HG03025 (cell line): ENCODE data around the gene HOXB2.

Source experiments
- ATAC-seq: cut with Tn5 transposase; IDR thresholded peaks from one replicate; pipeline ENCODE4 v1.9.1; 2021; ENCODE audit warnings: mild to moderate bottlenecking, moderate library complexity; ENCODE audit not compliant: unreplicated experiment, low FRiP score

HOXB2 gene

DNA sequence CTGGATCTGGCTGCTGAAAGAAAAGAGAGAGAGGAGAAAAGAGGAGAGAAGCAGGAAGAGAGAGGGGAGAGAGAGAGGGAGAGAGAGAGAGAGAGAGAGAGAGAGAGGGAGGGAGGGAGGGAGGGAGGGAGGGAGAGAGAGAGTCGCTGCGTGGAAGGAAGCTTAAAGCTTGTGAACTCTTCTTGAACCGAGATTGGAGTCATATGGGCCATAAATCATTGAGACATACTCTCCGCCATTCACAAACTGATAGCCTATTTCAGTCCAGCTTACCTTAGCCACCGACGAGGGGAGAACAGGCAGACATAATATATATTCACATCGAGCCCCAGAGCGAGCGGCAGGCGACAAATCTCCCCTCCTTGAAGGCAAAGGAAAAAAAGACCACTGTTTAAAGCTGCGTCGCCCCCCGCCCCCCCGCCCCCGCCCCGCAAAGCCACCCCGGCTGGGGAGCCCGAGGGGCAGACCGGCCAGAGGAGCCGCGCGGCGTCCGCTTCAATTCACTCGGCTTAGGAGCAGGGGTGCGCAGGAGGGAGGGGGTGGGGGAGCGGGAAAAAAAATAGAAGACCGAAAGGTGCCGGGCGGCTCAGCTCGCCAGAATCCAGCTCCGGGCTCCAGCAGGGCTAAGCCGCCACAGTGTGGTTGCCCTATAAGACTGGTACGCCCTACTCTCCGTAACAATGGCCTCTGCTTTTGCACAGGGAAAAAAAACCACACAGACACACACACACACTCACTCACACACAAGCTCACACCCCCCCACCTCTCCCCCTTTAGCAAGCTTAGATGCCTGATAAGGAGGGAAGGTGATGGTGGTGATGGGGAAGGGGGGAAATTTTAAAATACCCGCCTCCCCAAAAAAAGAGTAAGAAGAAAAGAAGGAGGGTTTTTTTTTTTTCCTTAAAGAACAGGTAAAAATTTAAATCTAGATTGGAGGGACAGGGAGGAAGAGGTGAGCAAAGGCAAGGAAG lies 10.6 kb upstream of the HOXB2 start:
- ATAC-seq = no peak

DNA sequence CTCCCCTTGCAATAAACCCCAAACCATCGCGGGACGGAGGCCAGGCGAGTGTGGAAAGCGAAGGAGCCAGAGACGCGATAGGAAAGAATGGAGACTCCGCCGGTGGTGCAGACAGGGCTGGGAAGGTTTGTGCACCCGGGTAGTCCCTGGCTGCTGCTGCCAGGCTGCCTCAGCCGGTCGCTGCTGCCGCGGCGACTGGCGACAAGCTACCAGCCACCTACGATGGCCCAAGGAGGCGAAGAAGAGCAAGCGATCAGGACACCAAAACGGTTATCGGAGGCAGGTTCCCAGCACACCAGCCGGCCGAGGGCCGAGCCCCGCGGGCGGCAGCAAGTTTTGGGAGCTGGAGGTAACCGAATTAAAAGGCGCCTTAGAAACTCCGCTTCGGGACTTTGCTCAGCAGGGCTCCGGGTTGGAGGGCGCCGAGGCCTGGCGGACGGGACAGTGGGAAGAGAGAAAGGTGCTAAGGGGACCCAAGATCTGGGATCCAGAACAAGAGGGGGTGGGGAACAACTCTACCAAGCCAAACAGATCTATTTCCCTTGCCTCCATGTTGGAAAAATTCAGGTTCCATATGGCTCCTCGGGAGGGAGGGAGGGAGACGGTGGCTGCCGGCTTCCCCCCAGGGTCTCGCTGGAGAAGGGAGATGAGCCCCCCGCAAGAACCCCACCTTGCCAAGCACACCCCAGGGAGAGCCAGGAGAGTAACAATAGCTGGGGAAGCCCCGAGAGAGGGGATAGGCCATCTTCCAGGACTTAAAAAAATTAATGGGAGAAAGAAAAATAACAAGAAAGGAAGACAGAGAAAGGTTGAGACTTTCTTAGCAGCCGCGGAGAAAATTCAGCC lies 9.7 kb upstream of the HOXB2 start:
- ATAC-seq = no peak

DNA sequence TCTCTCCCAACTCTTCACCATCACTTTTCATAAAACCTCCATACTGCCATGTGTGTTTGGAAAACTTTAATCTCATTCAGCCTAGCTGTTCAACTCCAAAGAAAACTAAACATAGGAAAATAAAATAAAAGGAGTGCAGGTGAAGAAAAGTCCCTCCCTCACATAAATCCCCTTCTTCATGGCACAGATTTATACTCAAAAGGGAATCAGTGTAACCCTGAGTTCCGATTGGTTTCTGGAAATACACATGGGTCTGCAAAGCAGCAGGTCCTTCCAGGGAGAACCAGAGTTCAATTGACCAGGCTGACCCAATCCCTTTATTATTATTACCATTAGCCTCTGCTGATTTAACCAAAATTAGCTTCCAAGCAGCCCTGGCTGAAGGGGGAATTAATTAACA lies 8.9 kb upstream of the HOXB2 start:
- no peak for ATAC-seq

DNA sequence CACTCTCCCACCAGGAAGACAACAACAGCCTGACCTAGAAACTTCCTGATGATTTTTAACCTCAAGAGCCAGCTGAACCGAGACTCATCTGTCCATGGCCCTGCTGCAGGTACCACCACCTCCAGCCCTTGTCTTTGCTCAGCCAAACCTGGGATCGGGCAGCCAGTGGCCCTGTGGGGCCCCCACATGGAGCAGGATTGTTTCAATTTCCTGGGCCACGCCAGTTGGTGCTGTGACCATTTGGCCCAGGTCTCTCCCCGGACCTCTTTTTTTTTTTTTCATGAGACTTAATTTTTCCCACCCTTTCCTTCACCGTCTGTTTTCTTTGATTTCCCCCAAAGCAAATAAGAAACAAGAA lies 8.3 kb upstream of the HOXB2 start:
- no peak for ATAC-seq

GRCh38 chr17:48552466-48553189 lies 7.7 kb upstream of the HOXB2 start:
- ATAC-seq = no peak

- ATAC-seq = no peak
These were observed 6.9 kb upstream of the HOXB2 start for GRCh38 chr17:48551596-48552465.

DNA sequence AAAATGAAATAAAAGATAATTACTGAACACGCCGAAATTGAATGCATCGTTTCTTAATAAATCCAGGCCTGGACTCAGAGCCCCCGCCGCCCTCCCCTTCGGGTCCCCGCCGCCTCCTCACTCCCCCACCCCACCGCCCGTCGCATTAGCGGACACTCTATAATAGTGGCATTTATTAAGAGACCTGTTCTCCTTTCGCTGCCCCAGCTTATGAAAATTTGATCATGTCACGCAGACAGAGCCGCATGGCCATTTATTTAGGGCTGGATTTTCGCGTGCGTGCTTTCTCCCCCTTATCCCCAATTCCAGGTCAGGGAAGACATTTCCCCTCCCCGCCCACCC lies 6.3 kb upstream of the HOXB2 start:
- ATAC-seq = no peak

- ATAC-seq = no peak
These were observed 5.7 kb upstream of the HOXB2 start for GRCh38 chr17:48550502-48551213.

DNA sequence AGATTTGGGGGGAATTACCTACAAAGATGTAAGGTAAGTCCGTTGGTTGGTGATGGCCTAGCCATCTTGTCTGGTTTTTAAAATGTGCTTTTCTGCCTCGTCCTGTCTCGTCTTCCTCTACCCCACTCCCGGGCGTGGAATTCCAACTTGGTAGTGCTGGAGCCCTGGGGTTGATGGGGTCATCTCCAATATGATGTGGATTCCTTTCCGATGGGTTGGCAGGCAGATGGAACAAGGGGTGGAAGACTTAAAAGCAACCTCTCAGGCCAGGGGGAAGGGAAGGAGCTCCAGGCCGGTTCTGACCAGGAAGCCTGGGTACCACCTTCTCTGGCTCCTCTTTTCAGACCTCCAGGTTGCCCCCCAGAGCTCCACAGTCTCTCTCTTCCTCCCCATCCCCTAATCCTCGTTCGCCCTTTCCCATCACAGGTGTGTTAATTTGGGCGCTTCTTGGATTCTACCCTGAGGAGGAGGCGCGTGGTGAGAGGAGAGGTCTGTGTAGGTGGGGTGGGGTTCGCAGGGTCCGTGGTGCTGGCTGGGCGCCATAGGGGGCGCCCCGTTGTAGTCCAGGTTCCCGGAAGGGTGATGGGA lies 5.1 kb upstream of the HOXB2 start:
- ATAC-seq = no peak

DNA sequence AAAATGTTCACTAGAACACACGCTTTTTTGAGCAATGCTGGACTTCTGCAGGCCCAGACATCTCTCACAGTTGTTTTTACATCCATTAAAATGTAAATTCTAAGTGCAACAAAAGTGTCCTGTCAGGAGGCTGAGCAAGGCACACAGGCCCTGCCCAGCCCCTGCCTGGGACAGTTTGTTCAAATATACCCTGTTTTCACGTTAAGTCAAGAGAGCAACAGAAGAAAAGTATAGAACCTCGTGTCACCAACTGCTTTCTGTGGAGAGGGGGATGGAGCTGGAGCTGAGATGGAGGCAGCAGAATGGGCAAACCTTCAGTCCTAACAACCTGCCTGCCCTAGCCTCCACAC lies 4.3 kb upstream of the HOXB2 start:
- no peak for ATAC-seq

DNA sequence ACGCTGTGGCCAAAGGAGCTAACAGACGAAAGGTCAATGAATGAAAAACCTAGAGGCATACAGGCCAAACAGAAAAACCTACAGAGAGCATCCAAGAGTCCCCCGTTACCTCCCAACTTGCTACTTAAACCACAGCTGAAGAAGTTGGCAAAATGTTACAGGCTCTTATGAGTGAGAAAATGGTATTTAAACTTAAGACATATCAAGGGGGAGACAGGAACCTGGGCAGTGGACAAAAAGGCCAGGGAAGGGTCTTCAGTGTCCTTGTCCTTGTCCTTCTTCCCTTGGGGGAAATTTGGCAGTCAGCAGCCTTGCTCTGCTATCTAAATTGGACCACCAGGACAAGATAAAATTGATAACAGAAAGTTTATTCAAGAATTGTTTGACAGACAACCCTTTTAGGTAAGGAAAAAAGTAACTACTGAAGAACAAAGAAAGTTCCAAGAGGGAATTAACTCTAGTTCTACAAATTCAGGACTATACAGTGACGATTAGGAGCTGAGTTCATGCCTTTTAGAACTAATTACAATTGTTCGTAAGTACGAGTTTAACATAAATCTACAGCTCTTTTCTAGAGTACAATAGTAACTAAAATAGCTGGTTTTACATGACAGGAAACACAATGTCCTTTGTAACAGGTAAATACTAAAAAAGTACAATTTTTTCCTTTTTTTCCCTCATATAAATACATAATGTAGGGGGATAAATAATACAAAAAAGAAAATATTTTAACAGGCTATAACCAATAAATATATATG lies 3.8 kb upstream of the HOXB2 start:
- no peak for ATAC-seq

- no peak for ATAC-seq
These were observed 3.1 kb upstream of the HOXB2 start for GRCh38 chr17:48547808-48548522.

DNA sequence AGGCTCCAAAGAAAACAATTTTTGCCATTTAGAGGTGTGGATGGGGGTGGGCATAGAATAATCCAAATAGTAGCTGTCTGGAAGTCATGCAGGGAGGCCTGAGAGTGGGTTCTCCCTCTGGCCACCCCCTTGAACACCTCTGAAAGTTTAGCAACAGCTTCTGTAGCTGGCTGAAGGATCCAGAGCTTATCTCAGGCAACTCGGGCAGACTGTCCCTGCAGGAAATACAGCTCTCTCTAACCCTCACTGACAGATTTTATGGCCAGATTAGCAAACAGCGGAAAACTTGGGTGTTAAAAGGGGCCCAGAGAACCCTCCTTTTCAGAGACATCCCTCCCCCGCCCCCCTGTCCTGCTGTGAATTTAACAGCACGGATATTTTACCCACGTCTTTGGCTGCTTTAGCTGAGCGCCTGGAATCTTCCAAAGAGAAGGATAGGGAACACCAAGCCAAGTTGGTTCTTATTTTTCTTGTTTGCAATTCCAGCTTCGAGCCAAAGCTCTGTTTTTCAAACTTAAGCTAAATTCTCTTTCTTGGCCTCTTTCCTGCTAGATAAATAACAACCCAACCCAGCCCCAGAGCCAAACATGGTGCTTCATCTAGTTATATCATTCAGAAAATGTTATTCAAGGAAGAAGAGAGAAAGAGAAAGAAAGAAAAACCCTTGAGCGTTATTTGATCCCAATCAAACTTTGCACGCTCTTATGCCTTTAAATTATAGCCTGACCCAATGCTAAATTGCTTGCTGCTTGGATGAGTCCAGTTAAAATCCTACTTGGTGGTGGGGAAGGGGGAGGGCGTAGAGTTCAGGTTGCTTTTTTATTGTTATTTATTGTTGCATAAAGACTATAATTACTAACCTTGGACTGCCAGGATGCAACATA lies 2.3 kb upstream of the HOXB2 start:
- ATAC-seq = no peak

- ATAC-seq = no peak
These were observed 1.4 kb upstream of the HOXB2 start for GRCh38 chr17:48546137-48546923.

DNA sequence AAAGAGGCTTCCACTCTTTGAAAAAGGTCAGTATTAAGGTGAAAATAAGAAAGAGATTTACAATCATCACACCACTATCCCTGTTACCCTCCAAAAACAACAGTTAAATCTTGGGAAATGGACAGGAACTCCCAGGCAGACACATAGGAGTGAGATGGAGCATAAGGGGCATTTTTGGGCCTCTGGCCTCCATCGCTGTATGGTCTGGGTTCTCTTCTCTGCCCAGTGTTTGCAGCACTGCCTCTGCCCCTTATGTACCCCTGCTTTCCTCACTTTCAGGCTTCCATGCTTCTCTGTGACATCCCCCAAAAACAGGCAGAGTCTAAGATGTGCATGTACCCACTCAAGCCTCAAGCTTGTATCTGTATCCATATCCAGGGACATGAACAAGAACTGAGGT lies 630 bp upstream of the HOXB2 start:
- no peak for ATAC-seq

DNA sequence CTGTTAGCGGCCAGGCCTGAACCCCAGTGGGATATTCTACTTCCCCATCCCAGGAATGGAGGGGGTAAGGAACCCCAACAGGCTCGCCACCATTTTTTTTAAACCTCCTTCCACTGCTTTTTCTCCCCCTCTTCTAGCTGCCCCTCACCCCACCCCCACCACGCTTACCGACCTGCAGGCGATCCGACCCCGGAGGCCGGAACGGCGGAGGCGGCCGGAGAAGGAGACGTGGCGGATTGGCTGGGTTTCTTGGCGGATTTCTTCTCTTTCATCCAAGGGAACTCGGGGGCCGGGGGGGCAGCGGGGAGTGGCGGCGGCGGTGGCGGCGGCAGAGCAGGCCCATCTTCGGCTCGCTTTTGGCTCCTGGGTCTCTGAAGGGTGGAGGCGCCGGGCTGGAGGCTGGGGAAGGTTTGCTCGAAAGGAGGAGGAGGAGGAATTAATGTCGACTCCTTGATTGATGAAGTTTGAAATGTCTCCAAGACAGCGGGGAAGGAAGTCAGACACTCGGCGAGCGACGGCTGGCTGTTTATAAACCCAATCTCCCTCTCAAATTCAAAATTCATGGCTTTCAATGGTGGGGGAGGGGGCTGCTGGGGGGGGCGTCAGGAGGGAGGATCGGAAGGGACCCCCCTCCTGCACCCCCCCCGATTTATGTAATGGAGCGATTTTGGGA lies 424 bp downstream of the HOXB2 start:
- ATAC-seq = no peak
